ENCODE measurements around the gene RELN.

DNA sequence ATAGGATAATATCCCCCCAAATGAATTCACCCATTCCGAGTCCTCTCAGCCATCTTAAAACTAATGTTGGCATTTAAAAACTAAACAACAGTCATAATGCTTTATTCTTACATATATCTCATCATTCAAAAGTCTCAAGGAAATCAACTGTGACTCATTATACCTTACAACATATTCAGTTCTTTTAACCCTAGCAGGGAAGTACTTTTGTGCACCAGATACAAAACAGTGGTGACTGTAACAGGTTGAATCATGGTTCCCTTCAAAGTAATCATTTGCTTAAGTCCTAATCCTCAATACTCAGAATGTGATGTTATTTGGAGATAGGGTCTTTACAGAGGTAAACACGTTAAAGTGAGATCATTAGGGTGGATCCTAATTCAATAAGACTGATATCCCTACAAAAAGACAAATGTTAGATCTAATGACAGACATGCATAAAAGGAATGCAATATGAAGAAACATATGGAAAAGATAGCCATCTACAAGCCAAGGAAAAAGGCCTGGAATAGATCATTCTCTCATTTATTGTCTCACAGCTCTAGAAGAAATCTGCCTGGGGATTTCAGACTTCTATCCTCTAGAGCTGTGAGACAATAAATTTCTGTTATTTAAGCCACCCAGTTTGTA lies 42.3 kb downstream of the RELN start:
- TF ChIP-seq, protein P1, sequence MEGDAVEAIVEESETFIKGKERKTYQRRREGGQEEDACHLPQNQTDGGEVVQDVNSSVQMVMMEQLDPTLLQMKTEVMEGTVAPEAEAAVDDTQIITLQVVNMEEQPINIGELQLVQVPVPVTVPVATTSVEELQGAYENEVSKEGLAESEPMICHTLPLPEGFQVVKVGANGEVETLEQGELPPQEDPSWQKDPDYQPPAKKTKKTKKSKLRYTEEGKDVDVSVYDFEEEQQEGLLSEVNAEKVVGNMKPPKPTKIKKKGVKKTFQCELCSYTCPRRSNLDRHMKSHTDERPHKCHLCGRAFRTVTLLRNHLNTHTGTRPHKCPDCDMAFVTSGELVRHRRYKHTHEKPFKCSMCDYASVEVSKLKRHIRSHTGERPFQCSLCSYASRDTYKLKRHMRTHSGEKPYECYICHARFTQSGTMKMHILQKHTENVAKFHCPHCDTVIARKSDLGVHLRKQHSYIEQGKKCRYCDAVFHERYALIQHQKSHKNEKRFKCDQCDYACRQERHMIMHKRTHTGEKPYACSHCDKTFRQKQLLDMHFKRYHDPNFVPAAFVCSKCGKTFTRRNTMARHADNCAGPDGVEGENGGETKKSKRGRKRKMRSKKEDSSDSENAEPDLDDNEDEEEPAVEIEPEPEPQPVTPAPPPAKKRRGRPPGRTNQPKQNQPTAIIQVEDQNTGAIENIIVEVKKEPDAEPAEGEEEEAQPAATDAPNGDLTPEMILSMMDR (IDR thresholded peaks at IDR 0.05), result no peak
- TF ChIP-seq EZH2 (IDR thresholded peaks at IDR 0.05; ENCODE audit: borderline replicate concordance, insufficient read depth, low read depth, low read length, poor library complexity, severe bottlenecking), result no peak

Data from B cell (primary cell).